Measurements from ENCODE around the gene ZNF516. TPM values are rescaled to one million over a fixed set of nuclear protein-coding genes. Genes with fewer than 3 reads are reported as not detected.

Gene ZNF516
- total RNA-seq, 6 experiments from 2014 or later = 10.2 to 16.0 (median 13.7) TPM

GRCh38 chr18:76335859-76336640 lies 159.0 kb downstream of the ZNF516 start:
- H3K27me3 ChIP-seq = no peaks in the 10 kb centered on the region
- TF ChIP-seq POLR2A (IDR thresholded peaks at IDR 0.05) (no peak), CTCF (IDR thresholded peaks at IDR 0.05) (no peak)
- no peak overlapping the region for H3K27ac ChIP-seq
- no peaks in the 10 kb centered on the region for H3K36me3 ChIP-seq
- intact Hi-C loops (cut with DNase I) = no loop called here
- no peak overlapping the region for H3K4me3 ChIP-seq
- 79% methylated on average over 7 of the region's 10 CpGs for WGBS (ENCODE audit: insufficient coverage, low coverage, low lambda C conversion rate, missing lambda C conversion rate)
- peak in 2 of 4 donors; percentile 12 to 59 for ATAC-seq
- no peak for DNase-seq
- no peaks in the 10 kb centered on the region for H3K4me1 ChIP-seq
- peaks cover 0 to 4% (median 0%) of the 10 kb centered on the region in 4 donors for H3K9me3 ChIP-seq

- ATAC-seq = no peak
- Histone ChIP-seq H3K9me3 (peaks cover 0 to 9% (median 0%) of the 10 kb centered on the region in 4 donors), H3K36me3 (no peaks in the 10 kb centered on the region), H3K4me1 (no peaks in the 10 kb centered on the region), H3K27me3 (no peaks in the 10 kb centered on the region), H3K27ac (no peak overlapping the region), H3K4me3 (no peak overlapping the region)
- TF ChIP-seq POLR2A (IDR thresholded peaks at IDR 0.05) (no peak), CTCF (IDR thresholded peaks at IDR 0.05) (no peak)
- 87% methylated on average over 3 of the region's 4 CpGs for WGBS (ENCODE audit: insufficient coverage, low coverage, low lambda C conversion rate, missing lambda C conversion rate)
- intact Hi-C loops (cut with DNase I) = no loop called here
- DNase-seq = no peak
Observed at GRCh38 chr18:76328140-76328539, 166.9 kb downstream of the ZNF516 start.

GRCh38 chr18:76323891-76324290 lies 171.2 kb downstream of the ZNF516 start:
- Histone ChIP-seq H3K27ac (no peak overlapping the region), H3K4me3 (no peak overlapping the region), H3K4me1 (no peaks in the 10 kb centered on the region), H3K9me3 (no peaks in the 10 kb centered on the region), H3K27me3 (no peaks in the 10 kb centered on the region), H3K36me3 (no peaks in the 10 kb centered on the region)
- no peak for DNase-seq
- intact Hi-C loops (cut with DNase I) = no loop called here
- WGBS (ENCODE audit: insufficient coverage, low coverage, low lambda C conversion rate, missing lambda C conversion rate) = 87% methylated on average over 7 of the region's 7 CpGs
- no peak for ATAC-seq
- TF ChIP-seq CTCF (IDR thresholded peaks at IDR 0.05) (no peak), POLR2A (IDR thresholded peaks at IDR 0.05) (no peak)

GRCh38 chr18:76322686-76323085 lies 172.4 kb downstream of the ZNF516 start:
- Histone ChIP-seq H3K27me3 (no peaks in the 10 kb centered on the region), H3K4me1 (no peaks in the 10 kb centered on the region), H3K27ac (no peak overlapping the region), H3K36me3 (no peaks in the 10 kb centered on the region), H3K4me3 (no peak overlapping the region), H3K9me3 (no peaks in the 10 kb centered on the region)
- ATAC-seq (no peak), DNase-seq (no peak)
- TF ChIP-seq CTCF (IDR thresholded peaks at IDR 0.05) (no peak), POLR2A (IDR thresholded peaks at IDR 0.05) (no peak)
- intact Hi-C loops (cut with DNase I) = no loop called here
- 77% methylated on average over 6 of the region's 7 CpGs for WGBS (ENCODE audit: insufficient coverage, low coverage, low lambda C conversion rate, missing lambda C conversion rate)
